ENCODE results near the gene TEX13D.

Gene TEX13D

GRCh38 chrX:124348182-124348581, 15.7 kb downstream of the TEX13D start:
- DNase-seq (ENCODE audit: low read depth in 2 of 2) = no peak

- no peak for DNase-seq (ENCODE audit: low read depth in 2 of 2)
These were observed 16.5 kb downstream of the TEX13D start for GRCh38 chrX:124348885-124349453.

- no peak for DNase-seq (ENCODE audit: low read depth in 2 of 2)
These were observed 22.2 kb downstream of the TEX13D start for GRCh38 chrX:124354648-124355047.

GRCh38 chrX:124358800-124359383, 26.4 kb downstream of the TEX13D start:
- DNase-seq (ENCODE audit: low read depth in 2 of 2) = no peak

GRCh38 chrX:124362072-124362471, 29.6 kb downstream of the TEX13D start:
- no peak for DNase-seq (ENCODE audit: low read depth in 2 of 2)

GRCh38 chrX:124362761-124363160, 30.3 kb downstream of the TEX13D start:
- no peak for DNase-seq (ENCODE audit: low read depth in 2 of 2)

- no peak for DNase-seq (ENCODE audit: low read depth in 2 of 2)
These were observed 37.3 kb downstream of the TEX13D start for GRCh38 chrX:124369722-124370121.

GRCh38 chrX:124373348-124373747, 40.9 kb downstream of the TEX13D start:
- DNase-seq (ENCODE audit: low read depth in 2 of 2) = no peak

GRCh38 chrX:124378643-124379042, 46.2 kb downstream of the TEX13D start:
- DNase-seq (ENCODE audit: low read depth in 2 of 2) = no peak

- DNase-seq (ENCODE audit: low read depth in 2 of 2) = no peak
These were observed 50.9 kb downstream of the TEX13D start for GRCh38 chrX:124383354-124383753.

GRCh38 chrX:124386401-124386800, 53.9 kb downstream of the TEX13D start:
- DNase-seq (ENCODE audit: low read depth in 2 of 2) = no peak

Data from stimulated activated CD4-positive, alpha-beta T cell treated with anti-CD3 and anti-CD28 coated beads, Interleukin-4, amount 100 ng/mL, for 48 hours (primary cell).